ENCODE measurements around the gene ZC3H11A. TPM values are rescaled to one million over a fixed set of nuclear protein-coding genes. Genes with fewer than 3 reads are reported as not detected.

Gene ZC3H11A
- polyA plus RNA-seq, 1 donor (not counting 4 experiments of a cell fraction or from before 2014, with no cell fraction given): 83.4 TPM

GRCh38 chr1:203771901-203772301, 23.5 kb upstream of the ZC3H11A start:
- dilution Hi-C loops (cut with MboI; ENCODE audit: extremely low pct_ligation_motif_present, low sequenced_read_pairs): no loop called here
- H3K9me1 ChIP-seq (ENCODE audit: control insufficient read depth, extremely low read depth, insufficient read depth, low read length): no peaks in the 10 kb centered on the region
- FAIRE-seq (no peak), DNase-seq (ENCODE audit: low read depth, low spot score) (no peak)
- H3K4me1 ChIP-seq (ENCODE audit: control insufficient read depth, extremely low read depth, insufficient read depth, low read length): peaks cover 15% of the 10 kb centered on the region
- no peaks in the 10 kb centered on the region for H3K9me3 ChIP-seq (ENCODE audit: control insufficient read depth, low read depth, low read length)
- TF ChIP-seq, protein P1, sequence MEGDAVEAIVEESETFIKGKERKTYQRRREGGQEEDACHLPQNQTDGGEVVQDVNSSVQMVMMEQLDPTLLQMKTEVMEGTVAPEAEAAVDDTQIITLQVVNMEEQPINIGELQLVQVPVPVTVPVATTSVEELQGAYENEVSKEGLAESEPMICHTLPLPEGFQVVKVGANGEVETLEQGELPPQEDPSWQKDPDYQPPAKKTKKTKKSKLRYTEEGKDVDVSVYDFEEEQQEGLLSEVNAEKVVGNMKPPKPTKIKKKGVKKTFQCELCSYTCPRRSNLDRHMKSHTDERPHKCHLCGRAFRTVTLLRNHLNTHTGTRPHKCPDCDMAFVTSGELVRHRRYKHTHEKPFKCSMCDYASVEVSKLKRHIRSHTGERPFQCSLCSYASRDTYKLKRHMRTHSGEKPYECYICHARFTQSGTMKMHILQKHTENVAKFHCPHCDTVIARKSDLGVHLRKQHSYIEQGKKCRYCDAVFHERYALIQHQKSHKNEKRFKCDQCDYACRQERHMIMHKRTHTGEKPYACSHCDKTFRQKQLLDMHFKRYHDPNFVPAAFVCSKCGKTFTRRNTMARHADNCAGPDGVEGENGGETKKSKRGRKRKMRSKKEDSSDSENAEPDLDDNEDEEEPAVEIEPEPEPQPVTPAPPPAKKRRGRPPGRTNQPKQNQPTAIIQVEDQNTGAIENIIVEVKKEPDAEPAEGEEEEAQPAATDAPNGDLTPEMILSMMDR (optimal IDR thresholded peaks at IDR 0.05 in 1 of 3, IDR thresholded peaks at IDR 0.05 in 1 of 3, conservative IDR thresholded peaks at IDR 0.05 in 1 of 3; ENCODE audit: extremely low read depth in 1 of 3, insufficient read depth in 2 of 3, low read length in 3 of 3): no peak
- peak overlapping the region; percentile 34 for H2AFZ ChIP-seq (ENCODE audit: control insufficient read depth, low read length)
- H4K20me1 ChIP-seq (ENCODE audit: control insufficient read depth, extremely low read depth, insufficient read depth, low read length): no peaks in the 10 kb centered on the region
- no peaks in the 10 kb centered on the region for H3K36me3 ChIP-seq (ENCODE audit: control insufficient read depth in 2 of 2, extremely low read depth in 1 of 2, insufficient read depth in 2 of 2, low read length in 2 of 2)
- no peak overlapping the region for H3K4me2 ChIP-seq (ENCODE audit: control insufficient read depth, extremely low read depth, insufficient read depth, low read depth, low read length)
- H3K27me3 ChIP-seq (ENCODE audit: control insufficient read depth, extremely low read depth, insufficient read depth, low read length): no peaks in the 10 kb centered on the region
- H3K79me2 ChIP-seq (ENCODE audit: control insufficient read depth, insufficient read depth, low read length): no peaks in the 10 kb centered on the region
- no peak overlapping the region for H3K9ac ChIP-seq (ENCODE audit: control insufficient read depth, extremely low read depth, insufficient read depth, low read length)
- H3K27ac ChIP-seq (ENCODE audit: control insufficient read depth, insufficient read depth, low read length): no peak overlapping the region
- no peak overlapping the region for H3K4me3 ChIP-seq (ENCODE audit: control insufficient read depth in 2 of 3, extremely low read depth in 1 of 3, insufficient read depth in 2 of 3, low read depth in 1 of 3, low read length in 3 of 3)

DNA sequence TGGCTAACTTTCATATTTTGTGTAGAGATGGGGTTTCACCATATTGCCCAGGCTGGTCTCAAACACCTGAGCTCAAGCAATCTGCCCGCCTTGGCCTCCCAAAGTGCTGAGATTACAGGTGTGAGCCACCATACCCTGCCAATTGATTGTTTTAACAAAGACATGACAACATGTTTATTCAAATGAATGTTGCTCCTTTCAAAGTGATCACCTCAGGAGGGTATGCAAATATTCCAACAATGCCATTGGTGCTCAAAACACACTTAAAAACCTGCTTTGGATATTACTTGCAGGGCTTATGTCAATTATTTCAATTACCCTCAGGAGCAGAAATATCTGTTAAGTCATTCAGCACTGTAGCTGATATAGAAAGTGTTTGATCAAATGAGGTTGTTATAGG, 22.6 kb upstream of the ZC3H11A start:
- H3K4me3 ChIP-seq (ENCODE audit: control insufficient read depth in 2 of 3, extremely low read depth in 1 of 3, insufficient read depth in 2 of 3, low read depth in 1 of 3, low read length in 3 of 3): no peak overlapping the region
- no peak overlapping the region for H3K27ac ChIP-seq (ENCODE audit: control insufficient read depth, insufficient read depth, low read length)
- TF ChIP-seq, protein P1 (optimal IDR thresholded peaks at IDR 0.05 in 1 of 3, IDR thresholded peaks at IDR 0.05 in 1 of 3, conservative IDR thresholded peaks at IDR 0.05 in 1 of 3; ENCODE audit: extremely low read depth in 1 of 3, insufficient read depth in 2 of 3, low read length in 3 of 3): no peak
- TF ChIP-seq EZH2 (IDR thresholded peaks at IDR 0.05; ENCODE audit: low read length): no peak
- no peak overlapping the region for H3K4me2 ChIP-seq (ENCODE audit: control insufficient read depth, extremely low read depth, insufficient read depth, low read depth, low read length)
- H3K27me3 ChIP-seq (ENCODE audit: control insufficient read depth, extremely low read depth, insufficient read depth, low read length): no peaks in the 10 kb centered on the region
- no peaks in the 10 kb centered on the region for H3K36me3 ChIP-seq (ENCODE audit: control insufficient read depth in 2 of 2, extremely low read depth in 1 of 2, insufficient read depth in 2 of 2, low read length in 2 of 2)
- H2AFZ ChIP-seq (ENCODE audit: control insufficient read depth, low read length): no peak overlapping the region
- FAIRE-seq: no peak
- peaks cover 15% of the 10 kb centered on the region for H3K4me1 ChIP-seq (ENCODE audit: control insufficient read depth, extremely low read depth, insufficient read depth, low read length)
- no peak for DNase-seq (ENCODE audit: low read depth, low spot score)
- H4K20me1 ChIP-seq (ENCODE audit: control insufficient read depth, extremely low read depth, insufficient read depth, low read length): no peaks in the 10 kb centered on the region
- H3K79me2 ChIP-seq (ENCODE audit: control insufficient read depth, insufficient read depth, low read length): no peaks in the 10 kb centered on the region
- H3K9ac ChIP-seq (ENCODE audit: control insufficient read depth, extremely low read depth, insufficient read depth, low read length): no peak overlapping the region
- H3K9me3 ChIP-seq (ENCODE audit: control insufficient read depth, low read depth, low read length): no peaks in the 10 kb centered on the region
- H3K9me1 ChIP-seq (ENCODE audit: control insufficient read depth, extremely low read depth, insufficient read depth, low read length): no peaks in the 10 kb centered on the region
- dilution Hi-C loops (cut with MboI; ENCODE audit: extremely low pct_ligation_motif_present, low sequenced_read_pairs): no loop called here

Data from keratinocyte (primary cell).